Esophagus squamous epithelium (tissue), 5 donors: ENCODE results near the gene MRPS10. TPM values are rescaled to one million over a fixed set of nuclear protein-coding genes. Genes with fewer than 3 reads are reported as not detected.

ENCODE experiments used
- DNase-seq: peaks from one replicate; lab custom pipeline; 2025; lab: John Stamatoyannopoulos, UW
- H3K27ac ChIP-seq, 4 donors: fragments of 200-600 bp; sonication (generic); one replicate each; pipeline ENCODE4 v1.5.1; 2016 to 2019; ENCODE audit warnings: mild to moderate bottlenecking in 1 of 4
- H3K27me3 ChIP-seq, 4 donors: fragments of 200-600 bp; sonication (generic); 1 replicate in 3 of 4; 2 replicates in 1 of 4; pipeline versions ENCODE4 v1.5.1 to v1.6.0; 2017 to 2021; ENCODE audit warnings: antibody characterized with exemption in 1 of 4
- H3K36me3 ChIP-seq, 3 donors: fragments of 200-600 bp; sonication (generic); one replicate each; pipeline ENCODE4 v1.5.1; 2016 to 2019
- H3K4me1 ChIP-seq, 3 donors: fragments of 200-600 bp; sonication (generic); one replicate each; pipeline ENCODE4 v1.5.1; 2017 to 2019
- H3K4me3 ChIP-seq, 4 donors: fragments of 200-600 bp; sonication (generic); 1 replicate in 3 of 4; 2 replicates in 1 of 4; pipeline ENCODE4 v1.5.1; 2016 to 2019; ENCODE audit warnings: mild to moderate bottlenecking in 2 of 4, moderate library complexity in 1 of 4
- H3K9me3 ChIP-seq, 3 donors: fragments of 200-600 bp; sonication (generic); one replicate each; pipeline ENCODE4 v1.5.1; 2016 to 2019
- CTCF ChIP-seq, 6 experiments: fragments of 450-650 bp in 4 of 6; fragments of 200-600 bp in 2 of 6; sonication (generic) in 2 of 6; IDR thresholded peaks; one replicate each; pipeline ENCODE4 v1.5.1; 2016 to 2019; ENCODE audit warnings: antibody characterized with exemption in 6 of 6, mild to moderate bottlenecking in 4 of 6, moderate library complexity in 4 of 6
- POLR2A ChIP-seq, 4 donors: fragments of 450-650 bp; IDR thresholded peaks; one replicate each; pipeline ENCODE4 v1.6.1; 2017; ENCODE audit warnings: antibody characterized with exemption in 4 of 4, mild to moderate bottlenecking in 4 of 4, moderate library complexity in 3 of 4
- WGBS, 2 donors: methylation state at CpG; one replicate each; pipeline ENCODE4 v1.1.5; 2018; 5-methylcytosine and 5-hydroxymethylcytosine counted together
- intact Hi-C: fragments of 100-400 bp; cut with DNase I; formaldehyde crosslinking; loops from one replicate; pipeline ENCODE4 v1.15.0; 2022
- total RNA-seq, 4 donors: library from RNA; depleted of rRNA; stranded (reverse); fragments of >200 nt; gene quantifications; one replicate each; pipeline ENCODE4 v1.1.0, GENCODE V29; 2016
- donor health status: DM: yes; HTN: yes; CAD: no.

Gene MRPS10
- total RNA-seq, 4 donors from 2014 or later, result 40.3 to 70.3 (median 46.2) TPM

GRCh38 chr6:42263165-42263728, 45.6 kb upstream of the MRPS10 start:
- Histone ChIP-seq H3K4me1 (peaks cover 0 to 40% (median 4%) of the 10 kb centered on the region in 3 donors), H3K36me3 (peaks cover 0 to 57% (median 4%) of the 10 kb centered on the region in 3 donors), H3K27me3 (no peaks in the 10 kb centered on the region), H3K9me3 (no peaks in the 10 kb centered on the region), H3K4me3 (no peak overlapping the region), H3K27ac (no peak overlapping the region)
- WGBS, 2 donors, result 80 to 92% methylated on average over 14 to 18 of the region's 24 CpGs
- TF ChIP-seq POLR2A (IDR thresholded peaks at IDR 0.05) (no peak), CTCF (IDR thresholded peaks at IDR 0.05) (no peak)
- intact Hi-C loops, result no loop called here
- no peak for DNase-seq

GRCh38 chr6:42260972-42261371, 43.3 kb upstream of the MRPS10 start:
- WGBS, 2 donors, result 67 to 83% methylated on average over 2 to 4 of the region's 11 CpGs
- H3K27ac ChIP-seq, result peak overlapping the region in 2 of 4 donors; percentile 32 to 37
- no peaks in the 10 kb centered on the region for H3K27me3 ChIP-seq
- H3K4me1 ChIP-seq, result peaks cover 0 to 40% (median 4%) of the 10 kb centered on the region in 3 donors
- no peak overlapping the region for H3K4me3 ChIP-seq
- intact Hi-C loops, result no loop called here
- TF ChIP-seq CTCF (IDR thresholded peaks at IDR 0.05) (peak in 5 of 6 experiments; percentile 21 to 50 (median 23)), POLR2A (IDR thresholded peaks at IDR 0.05) (no peak)
- H3K9me3 ChIP-seq, result no peaks in the 10 kb centered on the region
- peaks cover 0 to 70% (median 0%) of the 10 kb centered on the region in 3 donors for H3K36me3 ChIP-seq
- no peak for DNase-seq

GRCh38 chr6:42260396-42260888, 42.8 kb upstream of the MRPS10 start:
- intact Hi-C loops, result no loop called here
- no peak overlapping the region for H3K4me3 ChIP-seq

GRCh38 chr6:42259841-42260395, 42.3 kb upstream of the MRPS10 start:
- WGBS, 2 donors, result 35 to 66% methylated on average over 4 to 10 of the region's 10 CpGs
- no peaks in the 10 kb centered on the region for H3K9me3 ChIP-seq
- H3K4me1 ChIP-seq, result peaks cover 0 to 34% (median 4%) of the 10 kb centered on the region in 3 donors
- H3K4me3 ChIP-seq, result no peak overlapping the region
- TF ChIP-seq CTCF (IDR thresholded peaks at IDR 0.05), result no peak
- no peak for TF ChIP-seq POLR2A (IDR thresholded peaks at IDR 0.05)
- peak overlapping the region in 3 of 4 donors; percentile 12 to 39 (median 37) for H3K27ac ChIP-seq
- intact Hi-C loops, result no loop called here
- DNase-seq, result no peak
- H3K36me3 ChIP-seq, result peaks cover 0 to 81% (median under 1%) of the 10 kb centered on the region in 3 donors
- no peaks in the 10 kb centered on the region for H3K27me3 ChIP-seq

More at GRCh38 chr6:42260396-42260888, 42.8 kb upstream of the MRPS10 start:
- peak overlapping the region in 2 of 4 donors; percentile 12 to 37 for H3K27ac ChIP-seq
- no peaks in the 10 kb centered on the region for H3K9me3 ChIP-seq
- H3K36me3 ChIP-seq, result peaks cover 0 to 75% (median 0%) of the 10 kb centered on the region in 3 donors
- WGBS, 2 donors, result 66 to 71% methylated on average over 7 of the region's 7 CpGs
- DNase-seq, result no peak
- TF ChIP-seq POLR2A (IDR thresholded peaks at IDR 0.05) (no peak), CTCF (IDR thresholded peaks at IDR 0.05) (no peak)
- H3K4me1 ChIP-seq, result peaks cover 0 to 39% (median 4%) of the 10 kb centered on the region in 3 donors
- H3K27me3 ChIP-seq, result no peaks in the 10 kb centered on the region

GRCh38 chr6:42259286-42259685, 41.6 kb upstream of the MRPS10 start:
- peaks cover 0 to 87% (median 5%) of the 10 kb centered on the region in 3 donors for H3K36me3 ChIP-seq
- H3K4me3 ChIP-seq, result no peak overlapping the region
- H3K9me3 ChIP-seq, result no peaks in the 10 kb centered on the region
- no peaks in the 10 kb centered on the region for H3K27me3 ChIP-seq
- intact Hi-C loops, result no loop called here
- H3K27ac ChIP-seq, result no peak overlapping the region
- peaks cover 0 to 28% (median 2%) of the 10 kb centered on the region in 3 donors for H3K4me1 ChIP-seq
- 83 to 90% methylated on average over 2 to 13 of the region's 31 CpGs for WGBS, 2 donors
- no peak for DNase-seq
- TF ChIP-seq POLR2A (IDR thresholded peaks at IDR 0.05) (no peak), CTCF (IDR thresholded peaks at IDR 0.05) (no peak)
